CD4-positive, alpha-beta T cell treated with Interleukin-2 at 100 ng/mL for 4 hours (primary cell): Measurements from ENCODE around the gene HP1BP3.
"Not testable (repeated sequence)": the region's sequence is repeated elsewhere in the genome, so short reads cannot be mapped to it uniquely, and the experiment has no call there.

Experiments
- DNase-seq: peaks from one replicate; pipeline ENCODE4 v3.0.0-alpha.2; 2020; ENCODE audit warnings: low spot score

The HP1BP3 gene

DNA sequence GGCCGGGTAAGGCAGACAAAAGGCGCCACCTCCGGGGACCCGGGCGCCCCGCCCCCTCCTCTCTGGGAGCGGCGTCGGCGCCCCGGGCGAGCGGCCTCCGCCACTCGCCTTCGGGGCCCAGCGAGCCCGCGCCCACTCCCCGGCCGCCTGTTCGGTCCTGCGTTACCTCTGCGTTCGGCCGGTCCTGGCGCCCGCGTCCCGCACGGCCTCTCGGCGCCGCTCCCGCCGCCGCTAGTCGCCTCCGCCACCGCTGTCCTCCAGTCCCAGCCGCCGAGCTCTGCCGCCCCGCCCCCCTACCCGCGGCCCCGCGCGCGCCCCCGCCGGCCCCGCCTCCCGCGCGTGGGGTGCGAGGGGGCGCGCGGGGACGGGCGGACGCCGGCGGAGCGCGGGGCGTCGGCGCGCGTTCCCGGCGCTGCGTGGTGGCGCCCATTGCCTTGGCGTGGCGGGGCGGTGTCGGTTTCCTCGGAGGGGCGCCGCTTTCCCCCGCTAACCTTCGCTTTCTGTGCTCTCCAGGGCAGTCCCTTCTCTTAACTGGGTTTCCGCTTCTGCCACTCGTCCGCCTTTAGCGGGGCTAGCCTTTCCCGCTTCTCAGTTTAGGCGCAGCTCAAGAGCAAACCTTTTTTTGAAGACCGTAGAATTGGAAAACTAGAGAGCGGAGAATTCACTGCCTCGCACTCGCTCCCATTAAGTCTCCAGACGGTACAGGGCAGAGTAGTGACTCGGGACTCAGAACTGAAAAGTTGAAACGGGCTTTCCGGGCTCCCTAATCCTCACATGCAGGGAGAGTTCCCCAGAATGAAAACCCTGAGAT is at the start of gene HP1BP3:
Gene HP1BP3, minus strand, starts transcription at position 279 of the 811 bp plus-strand sequence. CDS start 6,867 bp downstream, outside the sequence.
- DNase-seq: peak; percentile 89

DNA sequence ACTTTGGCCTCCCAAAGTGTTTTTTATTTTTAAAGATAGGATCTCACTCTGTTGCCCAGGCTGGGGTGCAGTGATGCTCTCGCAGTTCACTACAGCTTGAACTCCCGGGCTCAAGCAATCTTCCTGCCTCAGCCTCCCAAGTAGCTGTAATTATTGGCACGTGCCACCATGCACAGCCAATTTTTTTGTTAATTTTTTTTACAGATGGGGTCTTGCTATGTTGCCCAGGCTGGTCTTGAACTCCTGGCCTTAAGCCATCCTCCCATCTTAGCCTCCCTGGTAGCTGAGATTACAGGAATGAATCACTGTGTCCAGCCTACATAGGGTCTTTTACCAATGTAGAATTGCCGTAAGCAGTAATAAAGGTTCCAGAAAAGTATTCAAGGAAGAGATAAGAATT is 49.1 kb upstream of the HP1BP3 start:
- DNase-seq: no peak

- no peak for DNase-seq
Observed at GRCh38 chr1:20834780-20835179, 47.7 kb upstream of the HP1BP3 start.

DNA sequence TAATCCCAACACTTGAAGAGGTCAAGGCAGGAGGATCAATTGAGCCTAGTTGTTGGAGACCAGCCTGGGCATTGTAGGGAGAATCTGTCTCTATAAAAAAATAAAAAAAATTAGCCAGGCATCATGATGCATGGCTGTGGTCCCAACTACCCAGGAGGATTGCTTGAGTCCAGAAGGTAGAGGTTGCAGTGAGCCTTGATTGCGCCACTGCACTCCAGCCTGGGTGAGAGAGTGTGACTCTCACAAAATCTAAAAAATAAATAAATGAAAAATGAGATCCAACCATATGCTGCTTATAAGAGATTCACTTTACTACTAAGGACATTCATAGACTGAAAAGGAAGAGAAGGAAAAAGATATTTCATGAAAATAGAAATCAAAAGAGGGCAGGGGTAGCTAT is 47.1 kb upstream of the HP1BP3 start:
- no peak for DNase-seq

- DNase-seq: no peak
Observed at GRCh38 chr1:20830378-20830777, 43.3 kb upstream of the HP1BP3 start.

DNA sequence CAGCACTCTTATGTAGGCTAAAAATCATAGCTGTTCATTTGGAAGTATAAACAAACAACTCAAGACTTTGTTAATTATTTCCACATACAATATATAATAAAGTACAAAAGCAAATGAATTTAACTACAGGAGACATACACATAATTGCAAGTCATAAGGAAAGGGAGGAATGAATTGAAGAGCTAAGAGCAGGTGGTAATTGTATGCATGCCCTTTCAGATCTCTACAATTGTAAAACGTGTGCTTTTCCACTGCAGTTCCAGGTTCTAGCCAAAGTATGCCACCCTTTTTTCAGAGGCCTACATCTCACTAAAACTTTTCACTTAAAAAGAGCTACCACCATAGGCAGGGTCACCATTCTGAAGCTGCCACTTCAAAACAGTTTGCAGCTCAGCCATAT is 42.8 kb upstream of the HP1BP3 start:
- DNase-seq: no peak

GRCh38 chr1:20829531-20829930 is 42.4 kb upstream of the HP1BP3 start:
- DNase-seq: no peak

DNA sequence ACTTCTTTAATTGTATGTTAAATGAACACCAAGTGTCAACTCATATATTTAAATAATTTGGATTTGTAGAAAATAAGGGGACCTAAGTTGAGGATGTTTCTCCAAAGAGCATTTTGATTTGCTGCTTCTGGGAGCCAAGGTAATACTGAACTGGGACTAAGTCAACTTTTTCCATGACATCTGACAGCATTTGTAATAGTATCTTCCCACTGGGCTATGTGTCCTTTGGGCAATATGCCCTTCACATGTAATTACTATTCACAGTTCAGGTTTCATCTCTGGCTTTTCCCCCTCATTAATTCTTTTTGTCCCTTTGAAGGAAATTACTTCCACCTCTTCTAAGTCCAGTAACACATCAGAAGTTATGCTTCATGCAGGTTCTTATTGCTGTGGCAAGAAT is 36.7 kb upstream of the HP1BP3 start:
- no peak for DNase-seq

DNA sequence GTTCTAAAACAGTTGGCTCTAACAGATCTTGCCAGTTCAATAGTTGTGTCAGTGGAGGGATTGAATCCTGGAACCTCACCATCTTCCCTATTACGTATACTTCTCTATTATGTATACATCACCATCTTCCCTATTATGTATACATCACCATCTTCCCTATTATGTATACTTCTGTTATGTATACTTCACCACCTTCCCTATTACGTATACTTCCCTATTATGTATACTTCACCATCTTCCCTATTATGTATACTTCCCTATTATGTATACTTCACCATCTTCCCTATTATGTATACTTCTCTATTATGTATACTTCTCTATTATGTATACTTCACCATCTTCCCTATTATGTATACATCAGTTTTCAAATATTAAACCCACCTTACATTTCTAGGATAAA is 34.4 kb upstream of the HP1BP3 start:
- DNase-seq: no peak

GRCh38 chr1:20819818-20820217 is 32.7 kb upstream of the HP1BP3 start:
- DNase-seq: no peak

DNA sequence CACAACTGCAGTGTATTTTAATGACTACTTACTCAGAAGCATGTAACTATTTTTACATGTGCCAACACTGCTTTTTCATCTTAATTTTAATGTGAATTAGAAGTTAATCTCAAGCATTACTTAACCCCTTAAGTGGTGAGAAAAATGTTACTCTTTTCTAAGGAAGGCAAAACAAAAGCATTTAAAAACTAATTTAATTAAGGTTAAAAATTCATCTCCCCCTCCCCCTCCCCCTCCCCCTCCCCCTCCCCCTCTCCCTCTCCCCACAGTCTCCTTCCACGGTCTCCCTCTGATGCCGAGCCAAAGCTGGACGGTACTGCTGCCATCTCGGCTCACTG is 27.4 kb upstream of the HP1BP3 start:
- DNase-seq: no peak

- no peak for DNase-seq
Observed at GRCh38 chr1:20811916-20812315, 24.8 kb upstream of the HP1BP3 start.

- no peak for DNase-seq
Observed at GRCh38 chr1:20793236-20793635, 6.1 kb upstream of the HP1BP3 start.

GRCh38 chr1:20792196-20792595 is 5.1 kb upstream of the HP1BP3 start:
- DNase-seq: no peak

- no peak for DNase-seq
Observed at GRCh38 chr1:20790785-20791184, 3.7 kb upstream of the HP1BP3 start.

GRCh38 chr1:20789598-20789997 is 2.5 kb upstream of the HP1BP3 start:
- not testable (repeated sequence) for DNase-seq

DNA sequence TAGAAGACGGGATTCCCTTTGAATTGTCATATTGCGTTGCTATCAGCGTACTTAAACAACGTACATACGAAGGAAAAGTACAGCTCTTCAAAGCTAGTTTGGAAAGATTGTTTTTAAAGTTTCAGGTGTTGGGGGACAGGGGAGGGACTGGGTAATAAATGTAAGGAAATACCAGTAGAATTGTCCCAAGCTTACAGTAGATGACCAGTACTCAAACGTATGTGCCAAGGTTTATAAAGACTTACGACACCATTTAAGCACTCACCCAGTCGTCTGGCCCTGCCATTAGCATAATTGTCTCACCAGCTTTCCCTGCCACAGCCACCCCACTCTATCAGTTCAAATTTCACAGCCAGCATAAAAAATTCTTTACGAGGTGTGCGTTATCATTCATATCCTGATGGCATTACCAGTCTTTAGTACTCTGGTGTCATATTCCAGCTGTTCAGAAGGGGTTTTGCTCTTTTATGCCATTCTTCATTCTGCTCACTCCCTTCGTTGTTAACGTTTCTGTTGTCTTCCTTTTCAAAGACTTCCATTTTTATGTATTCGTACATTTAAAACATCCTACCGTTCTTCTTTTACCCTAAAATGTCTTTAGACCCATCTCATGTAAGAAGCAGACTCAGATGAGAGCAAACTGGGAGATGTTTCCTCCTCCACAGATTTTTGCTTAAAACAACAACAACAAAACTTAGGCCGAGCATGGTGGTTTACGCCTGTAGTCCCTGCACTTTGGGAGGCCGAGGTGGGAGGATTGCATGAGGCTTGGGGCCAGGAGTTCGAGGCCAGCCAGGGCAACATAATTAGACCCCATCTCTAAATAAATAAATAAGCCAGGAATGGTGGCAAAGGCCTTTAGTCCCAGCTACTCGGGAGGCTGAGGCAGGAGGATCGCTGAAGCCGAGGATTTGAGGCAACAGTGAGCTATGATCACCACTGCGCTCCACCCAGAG is 1.0 kb upstream of the HP1BP3 start:
- DNase-seq: no peak

DNA sequence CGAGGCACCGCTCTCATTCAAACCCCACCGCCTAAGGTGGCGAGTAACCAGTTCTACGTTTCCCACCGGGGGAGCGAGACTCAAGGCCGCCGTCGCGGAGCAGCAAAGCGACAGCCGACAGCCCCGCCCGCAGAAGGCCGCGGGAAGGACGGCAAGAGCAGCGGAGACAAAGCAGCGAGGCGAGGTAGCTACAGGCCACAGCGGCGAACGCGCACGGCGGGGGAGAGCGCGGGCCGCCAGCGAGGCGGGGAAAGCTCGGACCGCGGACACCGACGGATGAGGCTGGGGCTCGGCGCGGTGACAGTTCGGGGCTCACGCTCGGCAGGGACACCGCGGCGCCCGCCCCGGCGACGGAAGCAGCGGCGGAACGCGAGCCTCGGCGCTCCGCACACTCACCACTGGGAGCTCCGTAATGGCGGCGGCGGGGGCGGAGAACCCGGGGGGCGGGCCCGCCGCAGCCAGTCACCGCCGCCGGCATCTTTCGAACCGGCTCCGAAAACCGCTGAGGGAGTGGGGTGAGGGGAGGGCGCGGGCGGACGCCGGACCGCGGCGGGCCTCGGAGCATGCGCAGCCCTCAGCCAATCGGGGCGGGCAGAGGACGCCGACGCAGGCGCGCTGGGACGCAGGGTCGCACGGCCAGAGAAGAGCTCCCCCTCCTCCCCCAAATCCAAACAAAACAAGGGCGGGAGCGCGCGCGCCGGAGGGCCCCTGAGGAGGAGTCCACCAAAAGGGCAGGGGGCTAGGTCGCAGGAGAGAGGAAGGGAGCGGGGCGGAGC is 666 bp downstream of the HP1BP3 start:
- peak; percentile 96 for DNase-seq

- no peak for DNase-seq
Observed at GRCh38 chr1:20785907-20786252, 1.2 kb downstream of the HP1BP3 start.

- no peak for DNase-seq
Observed at GRCh38 chr1:20775700-20776099, 11.4 kb downstream of the HP1BP3 start.

DNA sequence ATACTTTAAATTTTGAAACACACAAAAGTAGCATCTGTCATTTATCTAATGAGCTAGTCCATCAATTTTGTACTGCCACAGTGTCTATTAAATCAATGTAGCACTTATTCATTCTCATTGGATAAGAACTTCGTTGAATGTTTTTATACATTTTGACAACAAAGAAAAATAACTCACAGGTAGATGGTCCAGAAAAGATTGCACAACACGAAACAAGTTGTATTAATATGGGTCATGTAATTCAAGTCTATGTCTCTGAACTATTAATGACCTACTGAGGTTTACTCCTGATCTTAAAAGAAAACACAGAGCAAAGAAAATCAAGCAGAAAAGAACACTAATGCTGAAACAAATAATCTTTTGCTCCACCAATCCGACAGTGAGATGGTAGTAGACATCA is 15.3 kb downstream of the HP1BP3 start:
- no peak for DNase-seq

DNA sequence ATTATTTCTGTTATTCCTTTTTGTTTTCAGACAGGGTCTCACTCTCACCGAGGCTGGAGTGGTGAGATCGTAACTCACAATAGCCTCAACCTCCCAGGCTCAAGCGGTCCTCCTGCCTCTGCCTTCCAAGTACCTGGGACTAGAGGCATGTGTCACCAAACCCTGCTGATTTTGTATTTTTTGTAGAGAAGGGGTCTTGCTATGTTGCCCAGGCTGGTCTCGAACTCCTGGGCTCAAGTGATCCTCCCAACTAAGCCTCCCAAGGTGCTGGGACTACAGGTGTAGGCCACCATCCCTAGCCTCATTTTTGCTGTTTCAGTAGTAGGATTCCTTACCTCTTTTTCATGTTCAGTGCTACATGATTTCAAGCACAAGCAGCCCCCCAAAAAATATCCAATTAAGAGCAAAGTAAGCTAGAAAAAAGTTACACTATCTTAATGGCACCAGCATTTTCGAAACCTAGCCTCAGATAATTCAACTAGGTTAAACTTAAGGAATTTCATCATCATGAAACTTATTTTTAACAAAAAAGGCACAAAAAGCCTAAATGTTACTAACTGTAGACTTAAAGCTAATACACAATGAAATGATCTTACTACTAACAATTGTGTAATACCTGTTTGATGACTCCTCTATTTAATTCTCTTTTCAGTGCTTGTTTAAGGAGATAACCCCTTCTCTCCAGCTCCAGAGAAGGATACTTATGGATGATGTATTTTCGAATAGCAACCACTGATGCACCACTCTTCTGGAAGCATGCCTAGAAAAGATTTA is 16.6 kb downstream of the HP1BP3 start:
- no peak for DNase-seq
